Endothelial cell of umbilical vein (primary cell): ENCODE data around the gene BTN3A1. TPM values are rescaled to one million over a fixed set of nuclear protein-coding genes. Genes with fewer than 3 reads are reported as not detected.
"Not testable (repeated sequence)": the region's sequence is repeated elsewhere in the genome, so short reads cannot be mapped to it uniquely, and the experiment has no call there.

Experiments used
- BruUV-seq: library from RNA; stranded (reverse); fragments of 400-500 nt; replicated peaks from 2 replicates; lab custom pipeline; 2021; lab: Mats Ljungman, UMichigan
- CTCF ChIA-PET: fragments of 300-600, 350-600 bp; sonication (Branson Sonifier 250); formaldehyde crosslinking; loops from one replicate; lab custom pipeline; 2021; ENCODE audit warnings: antibody characterized with exemption, inconsistent platforms; lab: Charles Lee
- POLR2A ChIA-PET: fragments of 300-600, 350-600 bp; sonication (Branson Sonifier 250); formaldehyde crosslinking; loops from one replicate; lab custom pipeline; 2021; ENCODE audit warnings: antibody characterized with exemption, inconsistent platforms; lab: Charles Lee
- DNase-seq: peaks from one replicate; pipeline ENCODE4 v3.0.0-alpha.2; 2011; ENCODE audit warnings: low read depth, low spot score
- FAIRE-seq: peaks from 2 replicates; lab custom pipeline; 2011; peaks lifted over from hg19 to GRCh38; lab: Jason Lieb, UNC
- H2AFZ ChIP-seq: 2 replicates; pipeline ENCODE4 v1.6.0; 2012; ENCODE audit warnings: low read depth, low read length, control low read depth, inconsistent platforms
- H3K27ac ChIP-seq: 2 replicates; pipeline ENCODE4 v1.5.1; 2011; ENCODE audit warnings: low read depth, mild to moderate bottlenecking, control low read depth, low read length, moderate library complexity; ENCODE audit not compliant: insufficient read depth
- H3K27me3 ChIP-seq, 2 experiments: 2 replicates each; pipeline versions ENCODE4 v1.6.0 to v1.6.1; 2011; ENCODE audit warnings: low read length in 2 of 2, mixed read lengths in 1 of 2; ENCODE audit not compliant: control insufficient read depth in 2 of 2, insufficient read depth in 2 of 2
- H3K36me3 ChIP-seq, 2 experiments: 2 replicates in 1 of 2; 3 replicates in 1 of 2; pipeline ENCODE4 v1.5.1; 2011; ENCODE audit warnings: low read length in 2 of 2, mild to moderate bottlenecking in 1 of 2, moderate library complexity in 1 of 2; ENCODE audit not compliant: control insufficient read depth in 2 of 2, insufficient read depth in 2 of 2; ENCODE audit errors: extremely low read depth in 1 of 2
- H3K4me1 ChIP-seq: 3 replicates; pipeline ENCODE4 v1.5.1; 2011; ENCODE audit warnings: mild to moderate bottlenecking, low read length; ENCODE audit not compliant: control insufficient read depth, insufficient read depth; ENCODE audit errors: extremely low read depth
- H3K4me2 ChIP-seq: 2 replicates; pipeline ENCODE4 v1.6.1; 2011; ENCODE audit warnings: low read length, control low read depth, mixed read lengths; ENCODE audit not compliant: insufficient read depth
- H3K4me3 ChIP-seq, 3 experiments: fragments of 200-600 bp in 1 of 3; sonication (generic), shearing (Covaris generic) in 1 of 3; replicated peaks in 1 of 3; 2 replicates each; pipeline ENCODE4 v1.5.1; 2011 to 2016; ENCODE audit warnings: control low read depth in 3 of 3, low read length in 3 of 3, mild to moderate bottlenecking in 2 of 3, inconsistent platforms in 1 of 3, low read depth in 1 of 3, moderate library complexity in 1 of 3; ENCODE audit not compliant: insufficient read depth in 1 of 3
- H3K79me2 ChIP-seq: 2 replicates; pipeline ENCODE4 v1.6.0; 2012; ENCODE audit warnings: low read length, inconsistent platforms; ENCODE audit not compliant: control insufficient read depth, insufficient read depth
- H3K9ac ChIP-seq: replicated peaks from 2 replicates; pipeline ENCODE3; 2011; ENCODE audit warnings: low read length, control low read depth; ENCODE audit not compliant: insufficient read depth; ENCODE audit errors: extremely low read depth
- H3K9me1 ChIP-seq: replicated peaks from 3 replicates; pipeline ENCODE4 v1.6.0; 2011; ENCODE audit warnings: mild to moderate bottlenecking, low read length; ENCODE audit not compliant: control insufficient read depth, insufficient read depth; ENCODE audit errors: extremely low read depth
- H3K9me3 ChIP-seq: replicated peaks from 2 replicates; pipeline ENCODE4 v1.5.1; 2012; ENCODE audit warnings: low read length, inconsistent platforms; ENCODE audit not compliant: control insufficient read depth, insufficient read depth
- H4K20me1 ChIP-seq: replicated peaks from 2 replicates; pipeline ENCODE3; 2011; ENCODE audit warnings: mild to moderate bottlenecking, low read length; ENCODE audit not compliant: control insufficient read depth, insufficient read depth; ENCODE audit errors: extremely low read depth
- CTCF ChIP-seq, 2 donors: IDR thresholded peaks; 1 replicate in 1 of 2; 2 replicates in 1 of 2; pipeline ENCODE4 v1.5.1; 2011; ENCODE audit warnings: low read length in 2 of 2, mild to moderate bottlenecking in 2 of 2, moderate library complexity in 2 of 2, control low read depth in 1 of 2, inconsistent platforms in 1 of 2, low read depth in 1 of 2; ENCODE audit not compliant: insufficient read depth in 1 of 2; ENCODE audit errors: extremely low read depth in 1 of 2
- EZH2 ChIP-seq: IDR thresholded peaks from 2 replicates; pipeline ENCODE4 v1.6.1; 2012; ENCODE audit warnings: borderline replicate concordance, low read depth, mild to moderate bottlenecking, moderate library complexity, low read length, inconsistent platforms; ENCODE audit not compliant: severe bottlenecking
- GATA2 ChIP-seq: IDR thresholded peaks from 2 replicates; pipeline ENCODE4 v1.7.0; 2011; ENCODE audit warnings: low read depth, mild to moderate bottlenecking, moderate library complexity, mixed read lengths, low read length; ENCODE audit not compliant: insufficient read length, insufficient read depth
- JUN ChIP-seq: IDR thresholded peaks from 2 replicates; pipeline ENCODE4 v1.6.1; 2011; ENCODE audit warnings: borderline replicate concordance, low read depth; ENCODE audit not compliant: insufficient read length, insufficient read depth
- MAX ChIP-seq: IDR thresholded peaks from 2 replicates; pipeline ENCODE4 v1.6.1; 2011; ENCODE audit not compliant: insufficient read depth, insufficient read length
- POLR2A ChIP-seq: IDR thresholded peaks from 2 replicates; pipeline ENCODE4 v1.6.1; 2012; ENCODE audit warnings: low read depth, mild to moderate bottlenecking, control low read depth, low read length
- POLR2AphosphoS5 ChIP-seq: IDR thresholded peaks from 2 replicates; pipeline ENCODE4 v1.6.1; 2012; ENCODE audit warnings: low read depth, mild to moderate bottlenecking, control low read depth, low read length, moderate library complexity; ENCODE audit not compliant: insufficient read depth
- dilution Hi-C: fragments of 300-500 bp; cut with MboI; formaldehyde crosslinking; loops from one replicate; pipeline ENCODE4 v1.15.0; 2019; ENCODE audit warnings: low sequenced_read_pairs; ENCODE audit not compliant: extremely low pct_ligation_motif_present
- intact Hi-C: fragments of 100-400 bp; cut with micrococcal nuclease; formaldehyde crosslinking; loops from one replicate; pipeline ENCODE4 v1.10.0; 2022
- polyA plus RNA-seq, 4 experiments: library from polyadenylated mRNA; depleted of rRNA in 3 of 4; stranded (reverse) in 3 of 4; unstranded in 1 of 4; fragments of >200 nt; gene quantifications; 2 replicates each; pipeline versions ENCODE4 v1.2.1 to v1.2.3, GENCODE V29; 2011 to 2012; ENCODE audit warnings: missing spikeins in 1 of 4
- total RNA-seq: library from RNA; stranded (reverse); gene quantifications from 2 replicates; pipeline ENCODE4 v1.2.3, GENCODE V29; 2021

BTN3A1 gene
- total and polyA plus RNA-seq, 2 donors (not counting 3 experiments of a cell fraction or from before 2014, with no cell fraction given) = 7.6 to 12.1 TPM

- Histone ChIP-seq H3K27me3 (no peaks in the 10 kb centered on the region), H3K9me1 (no peaks in the 10 kb centered on the region), H3K9ac (no peak overlapping the region), H2AFZ (no peak overlapping the region), H3K79me2 (no peaks in the 10 kb centered on the region), H3K36me3 (no peaks in the 10 kb centered on the region), H3K4me3 (no peak overlapping the region), H3K27ac (no peak overlapping the region), H3K4me2 (no peak overlapping the region), H3K4me1 (peaks cover 9% of the 10 kb centered on the region), H4K20me1 (no peaks in the 10 kb centered on the region), H3K9me3 (no peaks in the 10 kb centered on the region)
- POLR2A ChIA-PET = no interaction called here
- no peak for FAIRE-seq
- BruUV-seq = no TSS peak
- no peak for DNase-seq
- dilution Hi-C loops (no loop called here), intact Hi-C loops (no loop called here)
- CTCF ChIA-PET = interaction anchor here (1.5 kb wide), 1 partner anchor 25 kb away, joined by 3 read pairs; no protein-coding TSS in a partner anchor
- TF ChIP-seq GATA2 (no peak), JUN (no peak)
Measured at GRCh38 chr6:26366504-26366903, 35.6 kb upstream of the BTN3A1 start.

- no peaks in the 10 kb centered on the region for H3K9me1 ChIP-seq
- no peak overlapping the region for H3K9ac ChIP-seq
- POLR2A ChIA-PET = no interaction called here
- intact Hi-C loops = no loop called here
- H2AFZ ChIP-seq = no peak overlapping the region
- H4K20me1 ChIP-seq = no peaks in the 10 kb centered on the region
- no peak for DNase-seq
- dilution Hi-C loops = no loop called here
- no peaks in the 10 kb centered on the region for H3K36me3 ChIP-seq
- FAIRE-seq = no peak
- TF ChIP-seq POLR2AphosphoS5 (no peak), POLR2A (no peak), MAX (no peak), EZH2 (no peak), JUN (no peak), CTCF (IDR thresholded peaks at IDR 0.05; ENCODE audit: extremely low read depth in 1 of 2, insufficient read depth in 1 of 2, low read depth in 1 of 2, low read length in 2 of 2) (no peak), GATA2 (no peak)
- no peaks in the 10 kb centered on the region for H3K9me3 ChIP-seq
- no peak overlapping the region for H3K4me2 ChIP-seq
- H3K79me2 ChIP-seq = no peaks in the 10 kb centered on the region
- BruUV-seq = no TSS peak
- no peak overlapping the region for H3K4me3 ChIP-seq
- H3K27me3 ChIP-seq = no peaks in the 10 kb centered on the region
- H3K4me1 ChIP-seq = peaks cover 9% of the 10 kb centered on the region
- no peak overlapping the region for H3K27ac ChIP-seq
- CTCF ChIA-PET = interaction anchor here (1.5 kb wide), 1 partner anchor 25 kb away, joined by 3 read pairs; no protein-coding TSS in a partner anchor
Measured at GRCh38 chr6:26367114-26367513, 35.0 kb upstream of the BTN3A1 start.

GRCh38 chr6:26371813-26372212 lies 30.3 kb upstream of the BTN3A1 start:
- POLR2A ChIA-PET, H3K27me3 ChIP-seq, DNase-seq, H4K20me1 ChIP-seq, H3K9me1 ChIP-seq, H3K4me1 ChIP-seq, FAIRE-seq, H3K36me3 ChIP-seq, H3K79me2 ChIP-seq, dilution Hi-C loops, H2AFZ ChIP-seq, CTCF ChIA-PET, H3K27ac ChIP-seq, H3K4me3 ChIP-seq, H3K4me2 ChIP-seq, H3K9me3 ChIP-seq, BruUV-seq, intact Hi-C loops, H3K9ac ChIP-seq: not testable (repeated sequence)
